Heart right ventricle (tissue), 16 donors: ENCODE results near the gene TRIM65. TPM values are rescaled to one million over a fixed set of nuclear protein-coding genes. Genes with fewer than 3 reads are reported as not detected.

Source experiments
- ATAC-seq, 8 donors: fragments of 200-7000 bp; cut with Tn5 transposase; one replicate each; pipeline ENCODE4 v1.9.1; 2020; ENCODE audit warnings: mild to moderate bottlenecking in 8 of 8, moderate library complexity in 8 of 8, moderate number of reproducible peaks in 1 of 8
- DNase-seq, 2 donors: peaks; one replicate each; pipeline ENCODE4 v3.0.0-alpha.2; 2020
- H3K27ac ChIP-seq, 10 donors: fragments of 200-600 bp; sonication (generic) in 2 of 10; one replicate each; pipeline versions ENCODE4 v1.5.0 to v1.8.0; 2020 to 2022; ENCODE audit warnings: mild to moderate bottlenecking in 3 of 10
- H3K27me3 ChIP-seq, 7 donors: fragments of 200-600 bp; one replicate each; pipeline ENCODE4 v1.8.0; 2021 to 2022; ENCODE audit warnings: mild to moderate bottlenecking in 2 of 7
- H3K36me3 ChIP-seq, 9 donors: fragments of 200-600 bp; sonication (generic) in 1 of 9; one replicate each; pipeline versions ENCODE4 v1.5.0 to v1.8.0; 2020 to 2022; ENCODE audit warnings: mild to moderate bottlenecking in 2 of 9
- H3K4me1 ChIP-seq, 9 donors: fragments of 200-600 bp; sonication (generic) in 1 of 9; one replicate each; pipeline versions ENCODE4 v1.5.0 to v1.8.0; 2020 to 2022; ENCODE audit warnings: mild to moderate bottlenecking in 4 of 9
- H3K4me3 ChIP-seq, 10 donors: fragments of 200-600 bp; sonication (generic) in 2 of 10; one replicate each; pipeline versions ENCODE4 v1.5.0 to v1.8.0; 2020 to 2022; ENCODE audit warnings: mild to moderate bottlenecking in 7 of 10, moderate library complexity in 2 of 10
- H3K9me3 ChIP-seq, 11 donors: fragments of 200-600 bp in 10 of 11; sonication (generic) in 2 of 11; one replicate each; pipeline versions ENCODE4 v1.5.0 to v1.8.0; 2013 to 2022; ENCODE audit warnings: mild to moderate bottlenecking in 2 of 11, control low read depth in 1 of 11, moderate library complexity in 1 of 11
- WGBS, 2 donors: extraction: QIAGEN DNeasy Blood & Tissue Kit; methylation state at CpG; one replicate each; pipeline ENCODE4 v1.1.7; 2013; ENCODE audit warnings: inconsistent platforms in 1 of 2; 5-methylcytosine and 5-hydroxymethylcytosine counted together
- intact Hi-C, 10 donors: fragments of 100-400 bp; cut with DNase I; formaldehyde crosslinking; loops; one replicate each; pipeline versions ENCODE4 v1.11.1 to v1.14.2; 2022
- polyA plus RNA-seq, 2 donors: library from polyadenylated mRNA; stranded (reverse); fragments of 200-250 nt; gene quantifications; one replicate each; pipeline ENCODE4 v1.2.3, GENCODE V29; 2013
- total RNA-seq, 10 donors: library from RNA; stranded (reverse); fragmentation: NEBNext Ultra II Directional in 3 of 10; extraction: Animal tissue kit (Norgen Biotek cat#: 25700) in 3 of 10; gene quantifications; one replicate each; pipeline versions ENCODE4 v1.2.1 to v1.2.4, GENCODE V29; 2021 to 2023
- TF ChIP-seq, protein P1 (sequence below), 9 donors: fragments of 200-600 bp; sonication (generic) in 2 of 9; IDR thresholded peaks; one replicate each; pipeline versions ENCODE4 v1.5.0 to v1.8.0; 2021 to 2022; ENCODE audit warnings: antibody characterized with exemption in 9 of 9, mild to moderate bottlenecking in 5 of 9, moderate library complexity in 1 of 9
- donor health status: Arrhythmogenic right ventricular cardiomyopathy.
- donor health status: ischemic (EF 13 %, LVEDD 7.1; RV severe dilation, severe dysfunction).
- donor health status: healthy with polysubstance abuse.
- donor health status: DM: no; HTN: yes; CAD: no.
- donor health status: DM: no; HTN: no; CAD: no.
- donor health status: ischemic (EF 25% LVEDD 6.9; RV normal size, moderate dysfunction).
- donor health status: ischemic (EF 25% LVEDD 5.7; RV mildly dilated, moderate dysfunction).
- donor health status: healthy.
- donor health status: DM: yes; HTN: yes; CAD: no.
- donor health status: Ischemic cardiomyopathy.
- donor health status: ischemic (EF 35%, LVEDD 5.7; RV mildly dilated, moderate dysfunction).
- donor health status: nonischemic (EF 11% LVEDD 7.7; RV severe dilation, severe dysfunction).
- donor health status: DM: yes; HTN: yes; CAD: no.
- donor health status: PGD.
- donor health status: ischemic (EF 29% LVEDD 5.4; RV normal size, mild dysfunction).
- donor health status: nonischemic (EF 23%, LVEDD 6.1; RV moderate dilation, normal function).

Gene TRIM65
- total and polyA plus RNA-seq, 12 donors: 5.1 to 16.7 (median 8.9) TPM

GRCh38 chr17:75910699-75911098 lies 13.9 kb upstream of the TRIM65 start:
- peaks cover 0 to 32% (median 0%) of the 10 kb centered on the region in 9 donors for H3K36me3 ChIP-seq
- intact Hi-C loops: loop anchor here in 1 of 10 donors (5.0 kb wide), 1 partner anchor 82 kb away; no protein-coding TSS in a partner anchor
- no peaks in the 10 kb centered on the region for H3K9me3 ChIP-seq
- no peak overlapping the region for H3K27ac ChIP-seq
- no peaks in the 10 kb centered on the region for H3K27me3 ChIP-seq
- 67 to 79% methylated on average over 6 of the region's 6 CpGs for WGBS, 2 donors
- no peak overlapping the region for H3K4me3 ChIP-seq
- H3K4me1 ChIP-seq: peaks cover 0 to 11% (median 1%) of the 10 kb centered on the region in 9 donors
- no peak for DNase-seq
- TF ChIP-seq, protein P1, sequence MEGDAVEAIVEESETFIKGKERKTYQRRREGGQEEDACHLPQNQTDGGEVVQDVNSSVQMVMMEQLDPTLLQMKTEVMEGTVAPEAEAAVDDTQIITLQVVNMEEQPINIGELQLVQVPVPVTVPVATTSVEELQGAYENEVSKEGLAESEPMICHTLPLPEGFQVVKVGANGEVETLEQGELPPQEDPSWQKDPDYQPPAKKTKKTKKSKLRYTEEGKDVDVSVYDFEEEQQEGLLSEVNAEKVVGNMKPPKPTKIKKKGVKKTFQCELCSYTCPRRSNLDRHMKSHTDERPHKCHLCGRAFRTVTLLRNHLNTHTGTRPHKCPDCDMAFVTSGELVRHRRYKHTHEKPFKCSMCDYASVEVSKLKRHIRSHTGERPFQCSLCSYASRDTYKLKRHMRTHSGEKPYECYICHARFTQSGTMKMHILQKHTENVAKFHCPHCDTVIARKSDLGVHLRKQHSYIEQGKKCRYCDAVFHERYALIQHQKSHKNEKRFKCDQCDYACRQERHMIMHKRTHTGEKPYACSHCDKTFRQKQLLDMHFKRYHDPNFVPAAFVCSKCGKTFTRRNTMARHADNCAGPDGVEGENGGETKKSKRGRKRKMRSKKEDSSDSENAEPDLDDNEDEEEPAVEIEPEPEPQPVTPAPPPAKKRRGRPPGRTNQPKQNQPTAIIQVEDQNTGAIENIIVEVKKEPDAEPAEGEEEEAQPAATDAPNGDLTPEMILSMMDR (IDR thresholded peaks at IDR 0.05): no peak
- ATAC-seq: no peak

DNA sequence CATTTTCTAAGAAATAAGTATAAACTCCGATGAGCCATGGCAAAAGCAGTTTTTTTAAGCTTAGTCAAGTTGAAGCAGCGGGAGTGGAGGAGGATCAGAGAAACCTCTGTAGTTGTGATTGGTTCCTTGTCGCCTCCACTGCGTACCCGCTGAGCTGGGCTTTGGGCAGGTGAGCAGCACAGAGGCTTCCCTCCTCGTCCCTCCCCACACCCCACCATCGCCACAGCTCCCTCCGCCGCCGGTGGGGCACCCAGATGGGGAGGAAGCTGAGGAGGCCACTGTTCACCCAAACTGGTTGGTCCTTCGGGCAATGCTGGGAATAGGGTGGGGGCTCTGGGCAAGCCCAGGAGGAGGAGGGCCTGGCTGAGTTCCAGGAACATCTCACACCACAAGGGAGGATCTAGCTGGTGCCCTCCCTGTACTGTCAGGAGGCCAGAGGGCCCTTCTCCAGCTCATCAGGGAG lies 13.1 kb upstream of the TRIM65 start:
- Histone ChIP-seq H3K9me3 (no peaks in the 10 kb centered on the region), H3K36me3 (peaks cover 0 to 32% (median 0%) of the 10 kb centered on the region in 9 donors), H3K4me1 (peaks cover 0 to 17% (median 8%) of the 10 kb centered on the region in 9 donors), H3K4me3 (no peak overlapping the region), H3K27ac (no peak overlapping the region), H3K27me3 (no peaks in the 10 kb centered on the region)
- ATAC-seq (peak in 3 of 8 donors; percentile 28 to 29 (median 28)), DNase-seq (no peak)
- intact Hi-C loops: loop anchor here in 5 of 10 donors (5.0 to 10.0 kb wide), 6 partner anchors 67 to 385 kb away; partner anchors contain the start of genes ACOX1 (in 1 of the 5), TEN1 (in 1 of the 5) and UBALD2 (in 1 of the 5)
- WGBS, 2 donors: 71 to 74% methylated on average over 11 of the region's 11 CpGs
- TF ChIP-seq, protein P1 (IDR thresholded peaks at IDR 0.05): no peak

DNA sequence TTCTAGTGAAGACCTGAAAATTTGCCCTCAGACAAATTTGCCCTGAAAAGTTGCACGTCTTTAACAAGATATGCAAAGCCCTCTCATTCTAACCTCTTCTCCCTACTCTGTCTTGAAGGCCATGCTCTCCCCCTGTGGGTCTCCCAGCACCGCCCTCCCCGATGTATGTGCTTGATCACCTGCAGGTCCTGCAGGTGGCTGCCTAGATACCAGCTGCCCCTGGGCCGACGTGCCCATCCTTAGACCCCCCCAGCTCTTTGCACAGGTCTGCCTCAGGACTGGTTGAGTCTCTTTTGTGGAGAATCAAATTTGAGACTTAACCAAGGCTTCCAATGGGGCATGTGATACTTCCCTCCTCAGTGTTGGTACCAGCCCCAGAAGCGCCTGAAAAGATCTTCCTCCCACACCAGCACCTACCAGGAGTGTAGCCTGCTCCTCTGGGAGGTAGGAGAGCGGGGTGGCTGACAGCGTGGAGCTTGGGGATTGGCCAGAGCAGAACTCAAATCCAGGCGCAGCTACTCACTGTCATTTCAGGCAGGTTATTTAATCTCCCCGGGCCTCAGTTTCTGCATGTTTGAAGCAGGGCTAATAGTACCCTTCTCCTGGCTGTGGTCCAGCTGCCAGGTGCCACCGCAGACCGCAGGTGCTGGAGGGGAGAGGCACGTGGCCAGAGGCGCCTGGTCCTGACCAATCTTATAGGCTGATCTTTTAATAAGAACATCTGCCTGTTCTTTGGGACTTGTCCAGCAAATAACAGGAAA lies 12.5 kb upstream of the TRIM65 start:
- TF ChIP-seq, protein P1 (IDR thresholded peaks at IDR 0.05): no peak
- DNase-seq: no peak
- WGBS, 2 donors: 89 to 90% methylated on average over 14 of the region's 14 CpGs

GRCh38 chr17:75908201-75908600 lies 11.4 kb upstream of the TRIM65 start:
- WGBS, 2 donors: 30 to 48% methylated on average over 6 of the region's 6 CpGs
- H3K36me3 ChIP-seq: peaks cover 0 to 21% (median 0%) of the 10 kb centered on the region in 9 donors
- TF ChIP-seq, protein P1 (IDR thresholded peaks at IDR 0.05): no peak
- DNase-seq (peak; percentile 67 to 73), ATAC-seq (peak in 7 of 8 donors; percentile 9 to 72 (median 55))
- no peaks in the 10 kb centered on the region for H3K9me3 ChIP-seq
- peak overlapping the region in 4 of 10 donors; percentile 18 to 43 (median 39) for H3K27ac ChIP-seq
- H3K27me3 ChIP-seq: no peaks in the 10 kb centered on the region
- no peak overlapping the region for H3K4me3 ChIP-seq
- peaks cover 6 to 28% (median 19%) of the 10 kb centered on the region in 9 donors for H3K4me1 ChIP-seq
- intact Hi-C loops: loop anchor here in 4 of 10 donors (5.0 to 10.0 kb wide), 5 partner anchors 69 to 387 kb away; partner anchors contain the start of genes ACOX1 (in 1 of the 4), TEN1 (in 1 of the 4) and UBALD2 (in 1 of the 4)

More for the DNA sequence above, 12.5 kb upstream of the TRIM65 start:
- H3K9me3 ChIP-seq: no peaks in the 10 kb centered on the region
- peaks cover 0 to 27% (median 0%) of the 10 kb centered on the region in 9 donors for H3K36me3 ChIP-seq
- no peak overlapping the region for H3K27ac ChIP-seq
- peaks cover 0 to 18% (median 9%) of the 10 kb centered on the region in 9 donors for H3K4me1 ChIP-seq
- intact Hi-C loops: loop anchor here in 4 of 10 donors (5.0 to 10.0 kb wide), 5 partner anchors 68 to 386 kb away; partner anchors contain the start of genes ACOX1 (in 1 of the 4), TEN1 (in 1 of the 4) and UBALD2 (in 1 of the 4)
- H3K4me3 ChIP-seq: no peak overlapping the region
- no peaks in the 10 kb centered on the region for H3K27me3 ChIP-seq
- no peak for ATAC-seq
